Fibroblast of the conjunctiva (primary cell): ENCODE data around the gene SRMS.

Source experiments
- DNase-seq: peaks from one replicate; pipeline ENCODE4 v3.0.0-alpha.2; 2010; ENCODE audit warnings: low read depth

The SRMS gene

DNA sequence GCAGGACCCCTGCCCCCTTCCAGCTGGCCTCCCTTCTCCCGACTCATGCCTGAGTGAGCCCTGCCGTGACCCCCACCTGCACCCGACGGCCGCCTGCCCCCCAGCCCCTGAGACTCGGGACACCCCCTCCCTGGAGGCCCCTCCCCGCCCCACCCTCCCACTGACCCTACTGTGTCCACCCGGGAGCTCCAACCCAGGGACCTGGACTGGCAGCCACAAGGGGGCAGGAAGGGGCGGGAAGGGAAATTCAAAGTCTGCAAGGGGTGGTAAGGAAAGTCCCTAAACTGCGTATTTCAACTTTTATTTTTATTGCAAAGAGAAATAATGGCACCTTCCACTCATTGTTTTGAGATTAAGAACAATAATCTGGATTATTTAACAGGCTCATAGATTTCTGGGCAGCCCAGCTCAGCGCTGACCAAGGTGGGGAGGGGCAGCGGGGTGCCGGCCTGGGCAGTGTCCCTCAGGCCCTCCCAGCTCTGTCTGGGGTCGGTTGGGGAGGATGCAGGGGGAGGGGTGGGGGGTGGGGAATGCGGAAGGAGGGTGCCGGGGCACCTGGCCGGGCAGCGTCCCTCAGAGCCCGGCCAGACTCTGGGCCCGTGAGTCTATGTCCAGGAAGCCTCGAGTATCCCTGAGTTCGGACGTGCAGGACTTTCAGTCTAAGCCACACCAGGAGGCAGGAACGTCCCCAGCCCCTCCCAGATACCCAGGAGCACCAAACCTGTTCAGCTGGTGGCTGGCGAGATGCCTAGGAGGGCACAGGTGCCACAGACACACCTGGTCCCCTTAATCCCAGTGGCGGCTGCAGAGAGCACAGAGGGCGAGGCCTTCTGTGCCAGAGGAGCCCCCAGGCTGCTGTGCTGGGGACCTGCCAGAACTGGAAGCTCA is 9.1 kb downstream of the SRMS start:
- no peak for DNase-seq

DNA sequence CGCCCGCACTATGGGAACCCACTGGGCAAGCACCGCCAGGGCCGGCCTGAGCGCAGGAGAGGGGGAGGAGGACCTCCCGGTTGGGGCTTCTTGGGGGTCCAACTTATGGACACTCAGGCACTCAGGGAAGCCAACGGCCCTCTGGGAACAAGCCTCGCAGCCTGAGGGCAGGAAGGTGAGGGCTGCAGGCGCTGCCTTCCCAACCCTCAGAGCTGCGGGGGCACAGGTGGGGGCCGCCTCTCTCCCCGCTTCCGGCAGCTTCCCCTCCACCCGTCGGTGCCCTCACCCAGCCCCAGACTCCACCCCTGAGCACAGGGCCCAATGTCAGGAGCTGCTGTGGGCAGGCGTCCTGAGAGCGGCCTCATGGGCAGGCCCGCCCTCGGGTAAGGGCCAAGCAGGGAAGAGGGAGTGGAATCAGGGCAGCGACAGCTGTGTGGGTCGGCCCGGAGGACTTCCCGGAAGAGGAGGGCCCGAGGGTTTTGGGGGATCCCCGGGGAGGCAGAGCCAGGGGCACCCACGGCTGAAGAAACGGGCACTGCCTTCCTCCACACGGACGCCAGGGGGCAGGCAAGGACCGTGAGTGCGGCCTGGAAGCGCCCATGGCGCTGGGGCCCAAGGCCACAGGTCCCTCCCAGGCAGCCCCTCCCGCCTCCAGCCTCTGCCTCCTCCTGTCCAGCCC is 9.9 kb downstream of the SRMS start:
- DNase-seq: peak; percentile 88

DNA sequence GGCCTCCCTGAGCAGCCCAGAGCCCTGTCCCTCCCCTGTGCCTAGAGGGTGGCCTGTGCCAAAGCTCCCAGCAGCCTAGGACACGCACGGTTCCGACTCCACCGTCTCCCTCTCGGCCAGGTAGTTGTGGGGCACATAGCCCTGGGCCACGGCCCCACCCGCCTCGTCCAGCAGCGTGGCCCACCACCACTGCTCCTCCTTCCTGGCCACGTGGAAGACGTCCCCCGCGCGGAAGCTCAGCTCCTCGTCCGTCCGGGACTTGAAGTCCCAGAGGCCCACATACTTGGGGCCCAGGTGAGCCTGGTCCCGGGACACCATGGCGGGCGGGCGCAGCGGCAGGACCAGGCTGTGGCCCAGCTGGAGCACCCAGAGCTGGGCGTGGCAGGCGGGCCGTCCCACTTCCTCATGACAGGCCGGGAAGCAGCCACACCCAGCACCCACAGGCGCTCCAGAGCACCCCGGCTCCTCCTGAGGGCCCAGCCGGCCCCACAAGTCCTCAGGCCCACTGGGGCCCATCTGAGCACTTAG is 10.5 kb downstream of the SRMS start, which contains the start of gene PTK6:
Gene PTK6, minus strand, starts transcription at position 380 of the 528 bp plus-strand sequence. Its CDS starts 62 bp downstream, at position 318.
- no peak for DNase-seq

DNA sequence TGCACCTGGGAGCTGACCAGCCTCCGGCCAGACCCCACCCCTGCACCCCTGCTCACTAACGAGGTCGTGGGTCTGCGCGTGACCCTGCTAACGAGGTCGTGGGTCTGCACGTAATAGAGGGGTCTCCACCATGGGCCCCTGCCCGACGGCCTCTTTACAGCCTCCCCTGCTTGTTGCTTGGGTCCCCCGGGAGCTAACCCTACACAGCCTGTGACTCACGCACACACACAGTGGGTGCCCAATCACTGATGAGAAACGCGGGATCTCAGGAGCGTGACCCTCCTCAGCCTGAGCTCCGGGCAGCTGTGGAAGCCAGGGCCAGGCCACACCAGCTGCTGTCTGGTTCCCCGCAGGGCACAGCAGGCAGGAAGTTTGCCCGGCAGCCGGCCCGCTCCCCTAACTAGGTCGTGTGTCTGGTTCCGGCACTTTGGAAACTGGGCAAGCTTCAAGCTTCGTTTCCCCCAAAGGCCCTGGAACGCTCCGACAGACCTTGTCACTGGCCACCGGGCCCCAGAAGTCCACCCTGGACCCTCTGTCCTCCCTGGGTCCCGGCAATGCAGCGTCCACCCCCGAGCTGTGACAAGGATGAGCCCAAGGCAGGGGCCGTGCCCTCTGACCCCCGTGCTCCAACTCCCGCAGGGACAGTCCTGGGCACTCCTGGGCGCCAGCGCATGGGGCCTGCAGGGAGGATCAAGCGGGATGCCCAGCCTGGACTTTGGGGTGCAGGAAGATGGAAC is 11.1 kb downstream of the SRMS start:
- DNase-seq: no peak

DNA sequence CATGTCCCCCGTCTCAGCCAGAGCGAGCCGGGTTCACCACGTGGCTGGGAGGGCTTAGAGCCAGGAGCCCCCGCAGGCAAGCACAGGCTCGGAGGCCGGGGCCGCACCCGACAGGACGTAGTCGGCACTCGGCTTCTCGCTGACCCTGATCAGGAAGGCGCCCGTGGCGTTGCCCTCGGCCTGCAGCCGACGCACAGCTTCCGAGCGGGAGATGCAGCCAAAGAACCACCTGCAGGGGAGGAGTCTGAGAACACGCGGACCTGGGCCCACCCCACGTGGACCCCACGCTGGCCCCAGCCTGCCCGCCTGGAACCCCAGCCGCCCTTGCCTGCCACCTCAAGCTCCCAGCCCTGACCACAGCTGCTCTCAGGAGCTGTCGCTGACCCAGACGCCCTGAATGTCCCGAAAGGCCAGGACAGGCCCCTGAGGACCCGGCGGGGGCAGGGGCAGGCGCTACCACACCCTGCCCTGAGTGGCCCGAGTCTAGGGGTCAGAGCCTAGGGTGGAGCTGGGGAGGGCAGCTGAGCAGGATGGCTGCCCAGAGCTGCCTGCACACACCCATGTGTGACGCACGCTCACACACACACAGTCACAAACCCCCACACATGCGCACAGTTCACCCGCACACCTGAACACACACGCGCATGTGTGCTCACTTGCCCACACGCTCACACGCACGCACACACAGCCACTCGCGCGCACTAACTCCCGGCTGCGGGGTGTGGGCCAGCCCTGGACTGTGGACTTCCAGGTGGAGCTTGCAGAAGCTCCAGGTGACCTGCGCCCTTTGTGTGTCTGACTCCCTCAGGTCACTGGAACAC is 12.5 kb downstream of the SRMS start:
- DNase-seq: no peak

- DNase-seq: no peak
These were observed 13.1 kb downstream of the SRMS start for GRCh38 chr20:63534427-63534830.

- DNase-seq: no peak
These were observed 13.6 kb downstream of the SRMS start for GRCh38 chr20:63533871-63534393.

- DNase-seq: no peak
These were observed 14.2 kb downstream of the SRMS start for GRCh38 chr20:63533388-63533787.

DNA sequence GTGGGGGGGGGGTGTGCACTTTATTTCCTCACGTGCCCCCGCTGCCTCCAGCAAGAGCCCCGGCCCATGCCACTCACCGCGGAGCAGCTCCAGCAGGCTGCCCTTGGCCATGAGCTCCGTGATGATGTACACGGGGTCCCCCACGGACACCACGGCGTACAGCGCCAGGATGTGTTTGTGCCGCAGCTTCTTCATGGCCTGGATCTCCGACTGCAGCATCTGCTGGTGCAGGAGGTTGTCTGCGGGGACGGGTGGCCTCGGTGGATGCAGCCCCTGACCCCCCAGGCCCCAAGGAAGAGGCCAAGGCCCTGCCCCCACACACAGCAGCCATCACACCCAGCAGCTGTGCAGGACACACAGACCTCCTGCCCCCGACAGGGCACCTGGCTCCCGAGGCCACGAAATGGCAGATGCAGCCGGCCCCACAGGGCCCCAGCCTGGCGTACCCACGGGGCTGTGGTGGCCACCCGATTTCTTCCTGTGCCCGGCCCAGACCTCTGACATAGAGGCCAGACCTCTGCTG is 15.0 kb downstream of the SRMS start:
- no peak for DNase-seq

DNA sequence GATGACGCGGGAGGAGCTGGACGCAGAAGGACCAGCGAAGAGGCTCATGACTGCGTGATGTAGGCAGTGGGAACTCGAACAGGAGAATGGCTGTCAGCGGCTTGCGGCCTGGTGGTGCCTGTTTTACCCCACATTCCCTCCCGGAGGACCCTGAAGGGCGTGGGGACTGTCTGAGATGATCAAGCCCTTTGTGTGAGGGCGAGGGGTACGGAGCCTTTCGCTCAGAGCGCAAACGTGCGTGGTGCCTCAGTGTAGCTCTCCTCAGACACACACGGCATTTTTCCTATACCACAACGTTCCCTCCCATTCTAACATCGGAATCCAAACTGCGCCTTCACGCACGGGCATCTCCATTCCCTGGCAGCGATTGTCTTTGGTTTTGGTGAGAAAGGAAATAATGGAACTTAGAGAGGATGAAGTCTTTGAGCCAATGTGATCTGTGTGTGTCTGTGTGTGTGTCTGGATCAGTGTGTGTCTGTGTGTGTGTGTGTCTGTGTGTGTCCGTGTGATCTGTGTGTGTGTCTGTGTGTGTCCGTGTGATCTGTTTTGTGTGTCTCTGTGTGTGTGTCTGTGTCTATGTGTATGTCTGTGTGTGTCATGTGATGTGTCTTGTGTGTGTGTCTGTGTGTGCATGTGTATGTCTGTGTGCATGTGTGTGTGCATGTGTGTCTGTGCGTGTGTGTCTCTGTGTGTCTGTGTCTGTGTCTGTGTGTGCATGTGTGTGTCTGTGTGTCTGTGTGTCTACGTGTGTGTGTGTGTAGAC is 15.7 kb downstream of the SRMS start:
- DNase-seq: no peak

DNA sequence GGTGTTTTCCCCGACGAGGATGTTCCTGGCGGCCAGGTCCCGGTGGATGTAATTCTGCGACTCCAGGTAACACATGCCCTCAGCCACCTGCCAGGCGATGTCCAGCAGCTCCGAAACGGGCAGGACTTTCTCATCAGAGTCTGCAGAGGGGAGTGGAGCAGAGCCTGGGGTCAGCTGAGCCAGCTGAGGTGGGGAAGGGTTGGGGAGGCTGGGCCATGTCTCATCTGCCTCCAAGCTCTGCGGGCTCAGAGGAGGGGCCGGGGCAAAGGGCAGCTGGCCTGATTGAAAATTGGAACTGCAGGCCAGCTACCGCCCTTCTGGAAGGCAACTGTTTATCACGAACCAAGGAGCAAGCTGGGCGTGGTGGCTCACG is 16.8 kb downstream of the SRMS start:
- DNase-seq: no peak

DNA sequence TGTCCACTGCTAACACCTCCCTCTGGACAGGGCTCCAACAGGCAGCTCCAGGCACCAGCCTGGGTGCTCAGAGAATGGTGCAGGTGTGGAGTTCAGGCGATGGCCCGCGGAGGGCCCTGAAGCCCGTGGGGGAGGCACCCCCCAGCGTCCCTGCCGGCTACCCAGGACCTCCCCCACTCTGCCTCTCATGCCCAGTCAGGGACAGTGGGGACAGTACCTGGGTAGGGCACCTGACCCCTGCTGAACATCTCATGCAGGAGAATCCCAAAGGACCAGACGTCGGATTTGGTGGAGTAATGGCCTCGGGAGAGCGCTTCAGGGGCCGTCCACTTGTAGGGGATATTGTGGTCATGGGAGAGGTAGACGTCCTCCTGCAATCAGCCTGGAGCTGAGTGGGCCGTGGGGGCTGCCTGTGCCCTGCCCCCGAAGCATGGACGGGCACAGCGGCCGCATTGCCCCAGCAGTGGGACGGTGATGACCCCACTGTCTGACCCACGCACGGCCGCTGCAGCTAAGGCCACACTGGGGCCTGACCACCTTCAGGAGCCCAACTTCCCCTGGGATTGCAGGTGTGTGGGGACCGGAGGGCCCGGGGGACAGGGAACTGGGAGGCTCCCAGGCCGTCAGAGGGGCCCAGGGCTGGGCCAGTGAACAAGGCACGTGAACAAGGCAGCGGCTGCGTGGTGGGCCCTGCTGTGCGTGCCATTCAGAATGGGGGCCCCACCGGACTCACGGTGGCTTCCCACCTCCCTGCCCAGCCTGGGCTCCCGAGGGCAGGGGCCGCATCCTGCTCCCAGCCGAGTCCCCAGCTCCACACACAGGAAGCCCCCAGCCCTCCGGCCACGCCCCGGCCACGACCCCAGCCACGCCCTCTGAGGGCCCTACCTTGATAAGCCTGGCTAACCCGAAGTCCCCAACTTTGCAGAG is 17.4 kb downstream of the SRMS start:
- DNase-seq: no peak

DNA sequence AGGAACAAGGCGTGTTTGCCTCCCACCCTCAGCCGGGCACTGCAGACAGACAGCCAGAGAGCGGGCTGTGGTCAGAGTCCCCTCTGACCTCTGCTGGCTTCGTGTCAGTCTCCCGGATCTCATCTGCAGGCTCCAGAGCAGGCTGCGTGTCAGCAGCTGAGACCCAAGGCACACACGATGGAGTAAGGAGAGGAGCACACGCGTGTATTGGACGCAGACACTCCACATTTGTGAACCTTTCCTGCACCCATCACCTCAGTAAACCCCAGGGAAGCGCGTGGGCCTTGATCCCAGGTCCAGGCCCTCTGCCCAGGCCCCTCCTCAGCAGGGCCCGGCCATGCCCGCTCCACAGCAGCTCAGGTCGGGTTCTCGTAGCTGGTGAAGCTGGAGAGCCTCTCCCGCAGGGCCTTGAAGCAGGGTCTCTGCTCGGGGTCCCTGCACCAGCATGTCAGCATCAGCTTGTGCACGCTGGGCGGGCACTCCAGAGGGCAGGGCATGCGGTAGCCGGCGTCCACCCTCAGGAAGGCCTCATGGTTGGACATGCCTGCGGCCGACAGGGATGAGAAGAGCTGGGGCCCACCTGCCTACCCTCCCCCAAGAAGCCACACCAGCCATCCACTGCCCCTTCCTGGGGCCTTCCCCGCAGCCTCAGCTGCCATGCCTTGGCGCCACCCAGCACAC is 18.2 kb downstream of the SRMS start:
- no peak for DNase-seq

GRCh38 chr20:63527184-63527583 is 20.4 kb downstream of the SRMS start:
- no peak for DNase-seq

DNA sequence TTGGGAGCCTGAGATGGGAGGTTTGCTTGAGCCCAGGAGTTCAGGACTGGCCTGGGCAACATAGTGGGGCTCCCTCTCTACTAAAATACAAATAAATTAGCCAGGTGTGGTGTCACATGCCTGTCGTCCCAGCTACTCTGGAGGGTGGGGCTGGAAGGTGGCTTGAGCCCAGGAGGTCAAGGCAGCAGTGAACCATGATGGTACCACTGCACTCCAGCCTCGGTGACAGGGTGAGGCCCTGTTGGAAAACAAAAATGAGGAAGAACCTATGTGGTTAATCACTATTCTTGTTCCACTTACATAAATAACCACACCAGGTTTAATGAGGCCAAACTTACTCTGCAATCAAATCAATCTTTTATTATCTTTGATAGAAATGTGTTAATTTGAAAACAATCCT is 21.6 kb downstream of the SRMS start:
- no peak for DNase-seq

GRCh38 chr20:63525185-63525584 is 22.4 kb downstream of the SRMS start:
- no peak for DNase-seq

GRCh38 chr20:63522981-63523611 is 24.5 kb downstream of the SRMS start:
- no peak for DNase-seq
